ENCODE results near the gene NUP98. TPM values are rescaled to one million over a fixed set of nuclear protein-coding genes. Genes with fewer than 3 reads are reported as not detected.

Gene NUP98
- polyA plus RNA-seq, 1 of the 3 experiments (the other 2 are of a cell fraction) = 56.4 TPM

GRCh38 chr11:3835751-3836150, 38.4 kb upstream of the NUP98 start:
- no peak overlapping the region for H3K4me3 ChIP-seq (ENCODE audit: low read depth in 2 of 2, low read length in 1 of 2)
- H3K4me1 ChIP-seq (ENCODE audit: control insufficient read depth in 1 of 2, insufficient read depth in 2 of 2, low read depth in 1 of 2, low read length in 1 of 2) = peaks cover 5 to 20% of the 10 kb centered on the region in 2 experiments; a peak in 2 of 4 replicates
- no peaks in the 10 kb centered on the region for H3K9me2 ChIP-seq
- ChIA-PET POLR2A (no interaction called here), CTCF (interaction anchor here (1.5 to 12.1 kb wide), 3 partner anchors 16 to 238 kb away, joined by 8 to 134 read pairs (median 10); partner anchors contain the start of gene STIM1)
- H3F3A ChIP-seq (replicated peaks; ENCODE audit: insufficient read depth) = no peaks in the 10 kb centered on the region
- DNase-seq = no peak
- H3K27me3 ChIP-seq (ENCODE audit: insufficient read depth) = no peaks in the 10 kb centered on the region
- H3K9me3 ChIP-seq = no peaks in the 10 kb centered on the region
- H3K27ac ChIP-seq (ENCODE audit: low read depth in 2 of 2, low read length in 1 of 2) = no peak overlapping the region
- no peak overlapping the region for H2AFZ ChIP-seq (ENCODE audit: low read depth)
- peaks cover 3 to 4% of the 10 kb centered on the region in 2 experiments for H3K36me3 ChIP-seq (replicated peaks in 1 of 2; ENCODE audit: control insufficient read depth in 1 of 2, insufficient read depth in 2 of 2, low read length in 1 of 2)
- WGBS (ENCODE audit: low lambda C conversion rate) = 97% methylated on average over 4 of the region's 4 CpGs
- no peak overlapping the region for H3K9ac ChIP-seq
- peaks cover 98% of the 10 kb centered on the region for H3K79me2 ChIP-seq (ENCODE audit: insufficient read depth)
- peaks cover 87% of the 10 kb centered on the region for H4K20me1 ChIP-seq (ENCODE audit: insufficient read depth)
- TF ChIP-seq TAF1 (IDR thresholded peaks at IDR 0.05; ENCODE audit: borderline replicate concordance, low read depth, low read length) (no peak), YY1 (IDR thresholded peaks at IDR 0.05; ENCODE audit: low read depth) (no peak), MEF2A (IDR thresholded peaks at IDR 0.05; ENCODE audit: borderline replicate concordance, low read depth) (no peak), RFX5 (IDR thresholded peaks at IDR 0.05; ENCODE audit: low read length) (no peak), SIN3A (IDR thresholded peaks at IDR 0.05; ENCODE audit: borderline replicate concordance, low read depth, low read length) (no peak), NRF1 (IDR thresholded peaks at IDR 0.05; ENCODE audit: low read depth, low read length) (no peak)
- TF ChIP-seq, protein P1, sequence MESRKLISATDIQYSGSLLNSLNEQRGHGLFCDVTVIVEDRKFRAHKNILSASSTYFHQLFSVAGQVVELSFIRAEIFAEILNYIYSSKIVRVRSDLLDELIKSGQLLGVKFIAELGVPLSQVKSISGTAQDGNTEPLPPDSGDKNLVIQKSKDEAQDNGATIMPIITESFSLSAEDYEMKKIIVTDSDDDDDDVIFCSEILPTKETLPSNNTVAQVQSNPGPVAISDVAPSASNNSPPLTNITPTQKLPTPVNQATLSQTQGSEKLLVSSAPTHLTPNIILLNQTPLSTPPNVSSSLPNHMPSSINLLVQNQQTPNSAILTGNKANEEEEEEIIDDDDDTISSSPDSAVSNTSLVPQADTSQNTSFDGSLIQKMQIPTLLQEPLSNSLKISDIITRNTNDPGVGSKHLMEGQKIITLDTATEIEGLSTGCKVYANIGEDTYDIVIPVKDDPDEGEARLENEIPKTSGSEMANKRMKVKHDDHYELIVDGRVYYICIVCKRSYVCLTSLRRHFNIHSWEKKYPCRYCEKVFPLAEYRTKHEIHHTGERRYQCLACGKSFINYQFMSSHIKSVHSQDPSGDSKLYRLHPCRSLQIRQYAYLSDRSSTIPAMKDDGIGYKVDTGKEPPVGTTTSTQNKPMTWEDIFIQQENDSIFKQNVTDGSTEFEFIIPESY (IDR thresholded peaks at IDR 0.05; ENCODE audit: borderline replicate concordance, low read depth) = no peak
- H3K4me2 ChIP-seq = no peak overlapping the region

- Histone ChIP-seq H3K79me2 (ENCODE audit: insufficient read depth) (peaks cover 99% of the 10 kb centered on the region), H3K4me1 (ENCODE audit: control insufficient read depth in 1 of 2, insufficient read depth in 2 of 2, low read depth in 1 of 2, low read length in 1 of 2) (peaks cover 5 to 17% of the 10 kb centered on the region in 2 experiments; a peak in 2 of 4 replicates), H3K9me2 (no peaks in the 10 kb centered on the region), H3K27ac (ENCODE audit: low read depth in 2 of 2, low read length in 1 of 2) (no peak overlapping the region), H3K4me3 (ENCODE audit: low read depth in 2 of 2, low read length in 1 of 2) (no peak overlapping the region), H4K20me1 (ENCODE audit: insufficient read depth) (peaks cover 94% of the 10 kb centered on the region), H3F3A (replicated peaks; ENCODE audit: insufficient read depth) (peaks cover under 1% of the 10 kb centered on the region), H2AFZ (ENCODE audit: low read depth) (no peak overlapping the region), H3K36me3 (replicated peaks in 1 of 2; ENCODE audit: control insufficient read depth in 1 of 2, insufficient read depth in 2 of 2, low read length in 1 of 2) (peaks cover 7 to 9% of the 10 kb centered on the region in 2 experiments), H3K9ac (no peak overlapping the region), H3K27me3 (ENCODE audit: insufficient read depth) (no peaks in the 10 kb centered on the region), H3K9me3 (no peaks in the 10 kb centered on the region), H3K4me2 (no peak overlapping the region)
- ChIA-PET CTCF (interaction anchor here (1.5 to 12.1 kb wide), 2 partner anchors 17 to 238 kb away, joined by 8 to 134 read pairs; partner anchors contain the start of gene STIM1), POLR2A (no interaction called here)
- WGBS (ENCODE audit: low lambda C conversion rate) = 95% methylated on average over 7 of the region's 7 CpGs
- DNase-seq = no peak
- TF ChIP-seq MAX (IDR thresholded peaks at IDR 0.05; ENCODE audit: low read depth) (no peak), GABPA (IDR thresholded peaks at IDR 0.05; ENCODE audit: low read depth) (no peak), REST (IDR thresholded peaks at IDR 0.05; ENCODE audit: low read depth, low read length) (no peak), FOSL2 (IDR thresholded peaks at IDR 0.05; ENCODE audit: borderline replicate concordance, low read depth) (no peak), RFX5 (IDR thresholded peaks at IDR 0.05; ENCODE audit: low read length) (no peak), CHD2 (IDR thresholded peaks at IDR 0.05; ENCODE audit: low read length, partially characterized antibody) (no peak), EZH2phosphoT487 (IDR thresholded peaks at IDR 0.05; ENCODE audit: borderline replicate concordance, low read depth) (no peak), YY1 (IDR thresholded peaks at IDR 0.05; ENCODE audit: low read depth) (no peak), GATA2 (CRISPR knock-in tag; IDR thresholded peaks at IDR 0.05) (no peak), RXRA (IDR thresholded peaks at IDR 0.05; ENCODE audit: borderline replicate concordance, low read depth) (no peak)
- TF ChIP-seq, protein P2, sequence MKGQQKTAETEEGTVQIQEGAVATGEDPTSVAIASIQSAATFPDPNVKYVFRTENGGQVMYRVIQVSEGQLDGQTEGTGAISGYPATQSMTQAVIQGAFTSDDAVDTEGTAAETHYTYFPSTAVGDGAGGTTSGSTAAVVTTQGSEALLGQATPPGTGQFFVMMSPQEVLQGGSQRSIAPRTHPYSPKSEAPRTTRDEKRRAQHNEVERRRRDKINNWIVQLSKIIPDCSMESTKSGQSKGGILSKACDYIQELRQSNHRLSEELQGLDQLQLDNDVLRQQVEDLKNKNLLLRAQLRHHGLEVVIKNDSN (IDR thresholded peaks at IDR 0.05; ENCODE audit: borderline replicate concordance, low read depth) = no peak
Observed at GRCh38 chr11:3834664-3835461, 37.5 kb upstream of the NUP98 start.

Measured in SK-N-SH (cell line).